Measurements from ENCODE around the gene PPP4R2. TPM values are rescaled to one million over a fixed set of nuclear protein-coding genes. Genes with fewer than 3 reads are reported as not detected.

PPP4R2 gene
- total RNA-seq, 4 donors from 2014 or later = 22.7 to 38.9 (median 30.6) TPM

DNA sequence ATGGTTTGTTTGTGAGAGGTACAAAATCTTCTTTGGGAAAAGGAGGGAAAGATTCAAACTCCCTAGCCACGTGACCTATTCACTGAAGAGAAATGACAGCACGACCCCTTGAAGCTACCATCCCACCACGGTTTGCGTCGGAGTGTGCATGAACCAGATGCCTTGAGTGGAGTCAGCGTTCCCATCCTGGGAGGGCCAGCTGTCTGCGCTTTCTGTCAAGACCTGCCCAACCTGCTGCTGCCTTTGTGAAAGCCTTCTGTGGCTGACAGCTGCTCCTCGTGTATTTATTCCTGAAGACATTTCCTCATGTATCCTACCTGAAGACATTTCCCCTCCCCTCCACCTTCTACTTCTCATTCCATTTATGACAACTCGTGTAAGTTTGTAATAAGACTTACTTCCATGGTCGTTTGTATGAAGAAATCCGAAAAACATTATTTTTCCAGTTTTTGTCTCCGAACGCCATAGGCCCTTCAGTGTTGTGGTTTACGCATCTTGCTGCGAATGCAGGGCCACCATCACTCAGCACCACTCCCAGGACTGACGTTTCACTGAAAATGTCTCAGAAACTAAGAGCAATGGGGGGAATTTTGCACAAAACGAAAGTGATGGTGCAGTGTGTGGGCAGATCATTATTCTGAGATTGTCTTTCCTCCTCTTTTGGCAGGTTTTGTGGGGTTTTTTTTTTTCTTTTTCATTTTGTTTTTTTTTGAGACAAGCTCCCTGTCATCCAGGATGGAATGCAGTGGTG lies 83.8 kb downstream of the PPP4R2 start:
- H3K4me1 ChIP-seq = no peaks in the 10 kb centered on the region
- H3K27ac ChIP-seq = no peak overlapping the region
- no peaks in the 10 kb centered on the region for H3K27me3 ChIP-seq
- 59 to 65% methylated on average over 17 of the region's 17 CpGs for WGBS, 2 donors
- H3K4me3 ChIP-seq = no peak overlapping the region
- intact Hi-C loops (cut with DNase I) = loop anchor here (5.0 kb wide), 1 partner anchor 143 kb away; no protein-coding TSS in a partner anchor
- H3K9me3 ChIP-seq = no peaks in the 10 kb centered on the region
- TF ChIP-seq, protein P1, sequence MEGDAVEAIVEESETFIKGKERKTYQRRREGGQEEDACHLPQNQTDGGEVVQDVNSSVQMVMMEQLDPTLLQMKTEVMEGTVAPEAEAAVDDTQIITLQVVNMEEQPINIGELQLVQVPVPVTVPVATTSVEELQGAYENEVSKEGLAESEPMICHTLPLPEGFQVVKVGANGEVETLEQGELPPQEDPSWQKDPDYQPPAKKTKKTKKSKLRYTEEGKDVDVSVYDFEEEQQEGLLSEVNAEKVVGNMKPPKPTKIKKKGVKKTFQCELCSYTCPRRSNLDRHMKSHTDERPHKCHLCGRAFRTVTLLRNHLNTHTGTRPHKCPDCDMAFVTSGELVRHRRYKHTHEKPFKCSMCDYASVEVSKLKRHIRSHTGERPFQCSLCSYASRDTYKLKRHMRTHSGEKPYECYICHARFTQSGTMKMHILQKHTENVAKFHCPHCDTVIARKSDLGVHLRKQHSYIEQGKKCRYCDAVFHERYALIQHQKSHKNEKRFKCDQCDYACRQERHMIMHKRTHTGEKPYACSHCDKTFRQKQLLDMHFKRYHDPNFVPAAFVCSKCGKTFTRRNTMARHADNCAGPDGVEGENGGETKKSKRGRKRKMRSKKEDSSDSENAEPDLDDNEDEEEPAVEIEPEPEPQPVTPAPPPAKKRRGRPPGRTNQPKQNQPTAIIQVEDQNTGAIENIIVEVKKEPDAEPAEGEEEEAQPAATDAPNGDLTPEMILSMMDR (IDR thresholded peaks at IDR 0.05) = no peak
- TF ChIP-seq POLR2A (IDR thresholded peaks at IDR 0.05) = no peak
- DNase-seq = no peak
- no peaks in the 10 kb centered on the region for H3K36me3 ChIP-seq

DNA sequence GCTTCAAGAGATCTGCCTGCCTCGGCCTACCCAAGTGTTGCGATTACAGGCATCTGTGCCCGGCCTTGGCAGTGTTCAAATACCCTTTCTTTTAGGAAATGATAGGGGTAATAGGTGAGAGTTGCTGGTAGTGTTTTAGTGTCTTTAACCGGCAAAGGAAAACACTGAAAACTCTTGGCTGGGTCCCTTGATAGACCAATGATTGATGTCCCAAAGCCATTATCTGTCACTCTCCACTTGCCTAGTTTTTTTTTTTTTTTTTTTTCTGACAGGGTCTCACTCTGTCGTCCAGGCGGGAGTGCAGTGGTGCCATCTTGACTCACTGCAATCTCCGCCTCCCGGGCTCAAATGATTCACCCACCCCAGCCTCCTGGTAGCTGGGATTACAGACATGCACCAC lies 84.5 kb downstream of the PPP4R2 start:
- no peak overlapping the region for H3K27ac ChIP-seq
- DNase-seq = no peak
- intact Hi-C loops (cut with DNase I) = loop anchor here (5.0 kb wide), 1 partner anchor 144 kb away; no protein-coding TSS in a partner anchor
- no peaks in the 10 kb centered on the region for H3K36me3 ChIP-seq
- H3K4me3 ChIP-seq = no peak overlapping the region
- H3K4me1 ChIP-seq = peaks cover 0 to 6% (median 0%) of the 10 kb centered on the region in 3 donors
- 86 to 90% methylated on average over 3 to 8 of the region's 8 CpGs for WGBS, 2 donors
- no peaks in the 10 kb centered on the region for H3K9me3 ChIP-seq
- no peak for TF ChIP-seq POLR2A (IDR thresholded peaks at IDR 0.05)
- TF ChIP-seq, protein P1 (IDR thresholded peaks at IDR 0.05) = no peak
- H3K27me3 ChIP-seq = no peaks in the 10 kb centered on the region

DNA sequence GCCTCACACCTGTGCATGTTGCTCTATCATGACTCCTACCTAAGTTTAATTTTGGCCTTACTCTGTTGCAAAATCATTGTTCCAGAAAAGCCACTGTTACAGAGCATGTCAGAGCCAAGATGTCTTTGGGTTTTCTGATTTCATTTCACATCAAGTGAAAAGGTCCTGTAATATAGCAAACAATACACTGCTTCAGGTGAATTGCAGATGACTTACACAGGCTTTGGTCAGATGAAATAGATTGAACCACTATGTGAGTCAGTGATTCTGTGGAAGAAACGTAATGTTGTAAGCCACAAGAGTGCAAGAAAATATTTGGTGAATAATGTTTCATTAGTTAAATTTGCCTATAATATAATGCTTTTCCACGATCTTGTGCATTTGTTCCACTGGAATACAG lies 87.6 kb downstream of the PPP4R2 start:
- intact Hi-C loops (cut with DNase I) = loop anchor here (5.0 kb wide), 1 partner anchor 147 kb away; no protein-coding TSS in a partner anchor
- TF ChIP-seq, protein P1 (IDR thresholded peaks at IDR 0.05) = no peak
- TF ChIP-seq POLR2A (IDR thresholded peaks at IDR 0.05) = no peak
- whole genome bisulfite sequencing, 2 donors = 69% methylated on average over 2 of the region's 2 CpGs

DNA sequence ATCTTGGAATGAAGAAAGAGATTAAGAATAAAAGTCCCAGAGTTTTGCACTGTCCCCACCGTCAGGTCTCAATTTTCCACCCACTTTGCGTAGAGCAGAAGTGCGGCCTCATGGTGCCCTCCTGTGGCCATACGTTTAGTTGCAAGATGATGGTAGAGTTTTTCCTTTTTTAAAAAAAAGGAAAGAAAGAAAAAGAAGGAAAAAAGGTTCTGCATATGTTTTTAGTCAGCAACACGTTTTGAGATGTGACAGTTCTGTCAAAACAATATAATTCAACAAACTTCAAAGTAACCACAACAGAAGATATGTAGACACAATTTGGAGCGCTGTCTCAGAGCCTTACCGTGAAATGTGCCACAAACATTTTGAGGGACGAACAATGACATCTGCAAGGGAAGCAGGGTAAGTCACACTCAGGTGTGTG lies 89.5 kb downstream of the PPP4R2 start:
- Histone ChIP-seq H3K4me1 (peaks cover 0 to 8% (median 0%) of the 10 kb centered on the region in 3 donors), H3K27me3 (no peaks in the 10 kb centered on the region), H3K9me3 (no peaks in the 10 kb centered on the region), H3K36me3 (no peaks in the 10 kb centered on the region), H3K27ac (no peak overlapping the region), H3K4me3 (no peak overlapping the region)
- intact Hi-C loops (cut with DNase I) = no loop called here
- no peak for TF ChIP-seq POLR2A (IDR thresholded peaks at IDR 0.05)
- TF ChIP-seq, protein P1 (IDR thresholded peaks at IDR 0.05) = peak; percentile 56 to 86 (median 76)
- DNase-seq = no peak
- 19 to 24% methylated on average over 8 of the region's 8 CpGs for WGBS, 2 donors

More for the DNA sequence above, 87.6 kb downstream of the PPP4R2 start:
- Histone ChIP-seq H3K4me3 (no peak overlapping the region), H3K27ac (no peak overlapping the region), H3K27me3 (no peaks in the 10 kb centered on the region), H3K4me1 (peaks cover 0 to 8% (median 0%) of the 10 kb centered on the region in 3 donors), H3K9me3 (no peaks in the 10 kb centered on the region), H3K36me3 (no peaks in the 10 kb centered on the region)
- DNase-seq = no peak

DNA sequence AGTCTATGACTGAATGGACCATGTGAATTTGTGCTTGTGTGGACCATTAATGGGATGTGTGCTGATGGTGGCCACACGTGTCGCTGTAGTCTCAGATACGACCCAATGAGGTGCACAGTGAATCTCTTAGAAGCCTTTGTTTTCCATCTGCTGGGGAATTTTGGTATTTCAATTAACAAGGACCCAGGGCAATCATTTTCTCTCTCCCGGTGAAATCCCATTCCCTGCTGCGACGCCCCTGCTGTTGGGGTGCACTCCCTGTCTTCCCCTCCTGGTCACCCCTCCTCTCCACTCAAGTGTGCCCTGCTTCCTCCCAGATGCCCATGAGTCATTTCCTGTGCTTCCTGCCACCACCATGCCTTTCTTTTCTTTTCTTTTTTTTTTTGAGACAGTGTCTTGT lies 97.5 kb downstream of the PPP4R2 start:
- H3K4me3 ChIP-seq = no peak overlapping the region
- no peaks in the 10 kb centered on the region for H3K4me1 ChIP-seq
- no peaks in the 10 kb centered on the region for H3K9me3 ChIP-seq
- H3K27me3 ChIP-seq = no peaks in the 10 kb centered on the region
- H3K27ac ChIP-seq = no peak overlapping the region
- TF ChIP-seq POLR2A (IDR thresholded peaks at IDR 0.05) = no peak
- intact Hi-C loops (cut with DNase I) = no loop called here
- DNase-seq = no peak
- no peaks in the 10 kb centered on the region for H3K36me3 ChIP-seq
- WGBS, 2 donors = 79 to 80% methylated on average over 6 of the region's 6 CpGs

Measured in esophagus squamous epithelium (tissue), 5 donors.